RWPE1 (cell line): ENCODE results near the gene BMF.
"Not testable (repeated sequence)": the region's sequence is repeated elsewhere in the genome, so short reads cannot be mapped to it uniquely, and the experiment has no call there.

Experiments used
- CTCF ChIA-PET: fragments of 350-600 bp; sonication (Branson Sonifier 250); formaldehyde crosslinking; extraction: SDS; loops from one replicate; lab custom pipeline; 2021; lab: Yijun Ruan, JAX
- POLR2A ChIA-PET: fragments of 400-600 bp; formaldehyde crosslinking; extraction: SDS; loops from one replicate; lab custom pipeline; 2020; ENCODE audit warnings: antibody characterized with exemption; ENCODE audit not compliant: low non-redundant PET; lab: Yijun Ruan, JAX
- DNase-seq: peaks from one replicate; pipeline ENCODE4 v3.0.0; 2012; ENCODE audit warnings: low spot score
- H3K27ac ChIP-seq: fragments of 450-650 bp; 2 replicates; pipeline ENCODE4 v1.5.1; 2017
- TF ChIP-seq, protein P1 (sequence below): fragments of 450-650 bp; conservative IDR thresholded peaks from 2 replicates; pipeline ENCODE4 v1.5.1; 2017; ENCODE audit warnings: low read depth, mild to moderate bottlenecking

BMF gene

DNA sequence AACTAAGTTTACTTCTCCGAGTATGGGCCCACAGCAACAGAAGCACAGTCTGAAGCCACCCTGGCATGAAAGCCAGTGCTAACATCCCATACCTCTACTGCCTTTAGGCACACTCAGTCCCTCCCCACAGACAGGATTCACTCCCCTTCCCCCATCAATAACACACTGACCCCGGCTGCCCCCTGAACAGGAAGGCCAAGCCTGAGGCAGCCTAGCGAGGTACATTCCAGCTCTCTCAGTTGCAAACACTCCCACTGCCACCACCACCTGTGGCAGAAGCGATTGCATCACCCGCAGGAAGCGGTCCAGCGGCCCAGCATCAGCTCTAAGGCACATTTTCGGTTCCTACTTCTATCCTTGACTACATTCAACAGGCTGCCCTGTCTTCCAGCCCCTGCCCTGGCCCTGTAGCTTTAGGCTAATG lies 7.0 kb upstream of the BMF start:
- ChIA-PET POLR2A (interaction anchor here (0.6 kb wide), 1 partner anchor 342 kb away, joined by 3 read pairs; no protein-coding TSS in a partner anchor), CTCF (interaction anchor here (0.8 to 1.6 kb wide), 2 partner anchors 11 to 14 kb away, joined by 3 to 6 read pairs; no protein-coding TSS in a partner anchor)
- TF ChIP-seq, protein P1, sequence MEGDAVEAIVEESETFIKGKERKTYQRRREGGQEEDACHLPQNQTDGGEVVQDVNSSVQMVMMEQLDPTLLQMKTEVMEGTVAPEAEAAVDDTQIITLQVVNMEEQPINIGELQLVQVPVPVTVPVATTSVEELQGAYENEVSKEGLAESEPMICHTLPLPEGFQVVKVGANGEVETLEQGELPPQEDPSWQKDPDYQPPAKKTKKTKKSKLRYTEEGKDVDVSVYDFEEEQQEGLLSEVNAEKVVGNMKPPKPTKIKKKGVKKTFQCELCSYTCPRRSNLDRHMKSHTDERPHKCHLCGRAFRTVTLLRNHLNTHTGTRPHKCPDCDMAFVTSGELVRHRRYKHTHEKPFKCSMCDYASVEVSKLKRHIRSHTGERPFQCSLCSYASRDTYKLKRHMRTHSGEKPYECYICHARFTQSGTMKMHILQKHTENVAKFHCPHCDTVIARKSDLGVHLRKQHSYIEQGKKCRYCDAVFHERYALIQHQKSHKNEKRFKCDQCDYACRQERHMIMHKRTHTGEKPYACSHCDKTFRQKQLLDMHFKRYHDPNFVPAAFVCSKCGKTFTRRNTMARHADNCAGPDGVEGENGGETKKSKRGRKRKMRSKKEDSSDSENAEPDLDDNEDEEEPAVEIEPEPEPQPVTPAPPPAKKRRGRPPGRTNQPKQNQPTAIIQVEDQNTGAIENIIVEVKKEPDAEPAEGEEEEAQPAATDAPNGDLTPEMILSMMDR: no peak
- no peak for DNase-seq
- peak overlapping the region; percentile 13 for H3K27ac ChIP-seq

DNA sequence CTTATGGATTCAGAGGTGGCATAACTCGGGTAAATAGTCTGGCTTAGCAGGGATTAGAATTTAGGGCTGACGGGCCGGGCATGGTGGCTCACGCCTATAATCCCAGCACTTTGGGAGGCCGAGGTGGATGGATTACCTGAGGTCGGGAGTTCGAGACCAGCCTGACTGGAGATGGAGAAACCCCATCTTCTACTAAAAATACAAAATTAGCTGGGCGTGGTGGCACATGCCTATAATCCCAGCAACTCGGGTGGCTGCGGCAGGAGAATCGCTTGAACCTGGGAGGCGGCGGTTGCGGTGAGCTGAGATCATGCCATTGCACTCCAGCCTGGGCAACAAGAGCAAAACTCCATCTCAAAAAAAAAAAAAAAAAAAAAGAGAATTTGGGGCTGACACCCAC lies 6.4 kb upstream of the BMF start:
- POLR2A ChIA-PET, DNase-seq, H3K27ac ChIP-seq: not testable (repeated sequence)
- CTCF ChIA-PET: interaction anchor here (0.6 to 1.6 kb wide), 3 partner anchors 11 to 39 kb away, joined by 3 to 6 read pairs (median 3); no protein-coding TSS in a partner anchor

DNA sequence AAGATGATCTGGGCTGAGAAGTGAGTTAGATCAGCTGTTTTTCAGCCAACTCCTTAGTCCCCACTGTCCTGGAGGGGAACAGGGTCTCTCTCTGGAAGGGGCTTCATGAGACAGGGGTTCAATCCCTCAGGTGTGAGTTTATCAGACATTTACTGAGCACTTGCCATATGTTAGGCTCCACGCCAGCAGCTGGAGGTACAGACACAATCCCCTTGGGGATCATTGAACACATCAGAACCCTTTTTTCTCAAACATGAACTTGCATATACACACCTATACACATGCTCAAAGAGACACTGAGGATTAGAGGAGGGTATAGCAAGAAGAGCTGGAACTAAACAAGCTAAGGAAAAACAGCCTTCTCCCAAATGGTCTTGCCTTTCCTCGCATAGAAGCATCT lies 5.5 kb upstream of the BMF start:
- DNase-seq: no peak
- no peak overlapping the region for H3K27ac ChIP-seq
- TF ChIP-seq, protein P1: no peak
- ChIA-PET POLR2A (interaction anchor here (1.0 kb wide), 1 partner anchor 290 kb away, joined by 3 read pairs; no protein-coding TSS in a partner anchor), CTCF (interaction anchor here (0.6 to 1.6 kb wide), 3 partner anchors 9 to 39 kb away, joined by 3 to 8 read pairs (median 6); no protein-coding TSS in a partner anchor)

DNA sequence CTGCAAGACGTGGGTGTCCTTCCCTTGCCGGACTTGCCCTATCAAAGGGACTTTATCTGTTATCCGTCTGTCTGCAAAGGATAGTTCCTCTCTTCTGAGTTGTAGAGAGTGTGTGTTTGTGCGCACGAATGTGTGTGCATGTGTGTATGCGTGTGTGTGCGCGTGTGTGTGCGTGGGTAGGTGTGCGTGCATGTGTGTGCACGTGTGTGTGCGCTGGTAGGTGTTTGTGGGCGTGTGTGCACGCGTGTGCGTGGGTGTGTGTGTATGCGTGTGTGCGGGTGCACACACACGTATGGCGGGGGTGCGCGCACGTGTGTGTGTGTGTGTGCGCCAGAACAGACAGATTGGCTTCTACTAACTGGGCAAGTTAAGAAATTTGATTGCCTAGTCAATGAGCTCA lies 4.1 kb upstream of the BMF start:
- ChIA-PET CTCF (interaction anchor here (0.5 to 1.4 kb wide), 2 partner anchors 8 to 44 kb away, joined by 3 to 8 read pairs; no protein-coding TSS in a partner anchor), POLR2A (interaction anchor here (0.6 kb wide), 1 partner anchor 38 kb away, joined by 4 read pairs; no protein-coding TSS in a partner anchor)
- DNase-seq: no peak
- TF ChIP-seq, protein P1: no peak
- no peak overlapping the region for H3K27ac ChIP-seq

DNA sequence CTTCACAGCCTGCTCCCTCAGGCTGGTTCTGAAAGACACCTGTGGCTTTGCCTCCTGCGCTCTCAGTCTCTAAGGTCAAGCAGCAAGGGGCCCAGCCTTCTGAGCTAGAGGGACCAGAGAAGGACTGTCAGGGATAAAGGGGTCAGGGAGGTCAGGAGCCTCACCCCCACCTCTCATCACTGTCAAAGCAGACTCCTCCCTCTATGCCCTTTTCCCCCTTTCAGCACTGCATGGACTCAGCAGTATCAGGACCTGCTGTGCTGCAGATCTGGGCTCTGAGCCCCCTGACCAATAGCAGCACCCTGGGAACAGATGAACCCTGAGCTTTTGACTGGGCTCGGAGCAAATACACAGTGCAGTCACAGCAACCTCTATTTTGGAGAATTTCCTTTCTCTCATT lies 3.2 kb upstream of the BMF start:
- TF ChIP-seq, protein P1: no peak
- POLR2A ChIA-PET: interaction anchor here (0.6 kb wide), 1 partner anchor 39 kb away, joined by 4 read pairs; no protein-coding TSS in a partner anchor
- no peak overlapping the region for H3K27ac ChIP-seq
- CTCF ChIA-PET: interaction anchor here (0.5 kb wide), 1 partner anchor 45 kb away, joined by 3 read pairs; no protein-coding TSS in a partner anchor
- DNase-seq: no peak

DNA sequence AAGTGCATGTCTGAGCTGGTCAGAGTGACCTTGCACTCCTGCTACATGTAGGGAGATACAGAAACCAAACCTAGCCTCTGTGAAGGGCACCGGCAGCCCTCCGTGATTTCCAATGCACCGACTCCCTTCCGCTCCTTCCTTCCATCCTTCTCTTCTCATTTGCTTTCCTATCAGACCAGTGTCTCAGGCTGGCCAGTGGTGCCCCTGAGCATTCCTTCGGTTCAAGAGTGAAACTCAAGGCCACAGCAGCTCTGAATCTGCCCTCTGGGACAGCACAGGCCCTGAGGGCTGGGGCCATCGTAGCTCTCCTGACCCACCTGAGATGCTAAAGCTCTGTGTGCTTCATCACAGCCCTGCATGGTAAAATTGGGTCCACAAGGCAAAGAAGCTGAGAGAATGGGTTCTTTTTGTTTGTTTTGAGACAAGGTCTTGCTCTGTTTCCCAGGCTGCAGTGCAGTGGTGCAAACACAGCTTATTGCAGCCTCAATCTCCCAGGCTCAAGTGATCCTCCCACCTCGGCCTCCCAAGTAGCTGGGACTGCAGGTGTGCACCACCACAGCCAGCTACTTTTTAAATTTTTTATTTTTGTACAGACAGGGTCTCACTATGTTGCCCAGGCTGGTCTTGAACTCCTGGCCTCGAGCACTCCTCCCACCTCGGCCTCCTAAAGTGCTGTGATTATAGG lies 2.3 kb upstream of the BMF start:
- no peak for DNase-seq
- CTCF ChIA-PET: interaction anchor here (0.9 kb wide), 1 partner anchor 106 kb away, joined by 3 read pairs; no protein-coding TSS in a partner anchor
- POLR2A ChIA-PET: no interaction called here

More for the DNA sequence above, 2.3 kb upstream of the BMF start:
- H3K27ac ChIP-seq: no peak overlapping the region
- TF ChIP-seq, protein P1: no peak
